Measurements from ENCODE around the gene ATXN2.
A peak's percentile ranks its signal among the peaks of the same experiment; 100 is the strongest.

The ATXN2 gene

GRCh38 chr12:111413442-111414086, 185.6 kb downstream of the ATXN2 start:
- Histone ChIP-seq H2AFZ (ENCODE audit: low read depth, low read length) (no peak overlapping the region), H3K4me1 (ENCODE audit: control insufficient read depth, insufficient read depth, low read depth, low read length) (peaks cover 58% of the 10 kb centered on the region), H3K9ac (ENCODE audit: low read length) (peak overlapping the region; percentile 14), H3K27me3 (ENCODE audit: control insufficient read depth in 1 of 2, insufficient read depth in 1 of 2, low read length in 2 of 2) (no peaks in the 10 kb centered on the region), H3K14ac (ENCODE audit: low read length in 2 of 2) (no peak overlapping the region), H2BK5ac (ENCODE audit: low read depth, low read length, poor library complexity, severe bottlenecking) (no peak overlapping the region), H3K23ac (ENCODE audit: low read length in 2 of 2) (no peak overlapping the region), H3K27ac (ENCODE audit: low read length, poor library complexity, severe bottlenecking) (peak overlapping the region; percentile 94), H3K36me3 (ENCODE audit: control insufficient read depth in 1 of 2, insufficient read depth in 2 of 2, low read depth in 1 of 2, low read length in 2 of 2) (peaks cover 9 to 27% of the 10 kb centered on the region in 2 experiments), H2AK5ac (ENCODE audit: low read length, severe bottlenecking) (peak overlapping the region; percentile 29), H3K4ac (ENCODE audit: low read depth in 1 of 2, low read length in 2 of 2) (peak overlapping the region in 1 of 2 experiments; percentile 42), H4K8ac (ENCODE audit: low read length) (no peak overlapping the region), H3K4me2 (ENCODE audit: low read length, poor library complexity, severe bottlenecking) (no peak overlapping the region), H4K91ac (ENCODE audit: low read length) (peak overlapping the region; percentile 15), H3K9me3 (ENCODE audit: control insufficient read depth, low read length) (no peaks in the 10 kb centered on the region), H3K4me3 (ENCODE audit: insufficient read depth in 1 of 2, low read depth in 1 of 2, low read length in 2 of 2) (no peak overlapping the region), H2BK15ac (ENCODE audit: low read depth, poor library complexity, severe bottlenecking) (no peak overlapping the region), H3K18ac (ENCODE audit: low read depth in 1 of 2, low read length in 2 of 2) (peak overlapping the region; percentile 29 to 40), H2BK120ac (ENCODE audit: low read depth, low read length) (peak overlapping the region; percentile 36), H2BK12ac (ENCODE audit: low read length in 2 of 2) (peak overlapping the region in 1 of 2 experiments; percentile 21), H3K79me1 (replicated peaks; ENCODE audit: low read length, poor library complexity, severe bottlenecking) (no peaks in the 10 kb centered on the region)
- 39% methylated on average over 10 of the region's 12 CpGs for WGBS
- DNase-seq: peak; percentile 94

GRCh38 chr12:111412830-111413441, 186.2 kb downstream of the ATXN2 start:
- Histone ChIP-seq H2BK15ac (ENCODE audit: low read depth, poor library complexity, severe bottlenecking) (no peak overlapping the region), H3K4me3 (ENCODE audit: insufficient read depth in 1 of 2, low read depth in 1 of 2, low read length in 2 of 2) (no peak overlapping the region), H3K9ac (ENCODE audit: low read length) (no peak overlapping the region), H4K91ac (ENCODE audit: low read length) (no peak overlapping the region), H4K8ac (ENCODE audit: low read length) (peak overlapping the region; percentile 66), H2AK5ac (ENCODE audit: low read length, severe bottlenecking) (peak overlapping the region; percentile 78), H3K27me3 (ENCODE audit: control insufficient read depth in 1 of 2, insufficient read depth in 1 of 2, low read length in 2 of 2) (no peaks in the 10 kb centered on the region), H3K27ac (ENCODE audit: low read length, poor library complexity, severe bottlenecking) (peak overlapping the region; percentile 94), H3K4me1 (ENCODE audit: control insufficient read depth, insufficient read depth, low read depth, low read length) (peaks cover 59% of the 10 kb centered on the region), H2BK12ac (ENCODE audit: low read length in 2 of 2) (peak overlapping the region in 1 of 2 experiments; percentile 18), H3K4ac (ENCODE audit: low read depth in 1 of 2, low read length in 2 of 2) (peak overlapping the region; percentile 6 to 42), H3K18ac (ENCODE audit: low read depth in 1 of 2, low read length in 2 of 2) (peak overlapping the region; percentile 40 to 83), H3K23ac (ENCODE audit: low read length in 2 of 2) (no peak overlapping the region), H3K14ac (ENCODE audit: low read length in 2 of 2) (no peak overlapping the region), H2BK120ac (ENCODE audit: low read depth, low read length) (peak overlapping the region; percentile 50), H3K9me3 (ENCODE audit: control insufficient read depth, low read length) (no peaks in the 10 kb centered on the region), H2AFZ (ENCODE audit: low read depth, low read length) (no peak overlapping the region), H3K79me1 (replicated peaks; ENCODE audit: low read length, poor library complexity, severe bottlenecking) (no peaks in the 10 kb centered on the region), H3K4me2 (ENCODE audit: low read length, poor library complexity, severe bottlenecking) (no peak overlapping the region), H3K36me3 (ENCODE audit: control insufficient read depth in 1 of 2, insufficient read depth in 2 of 2, low read depth in 1 of 2, low read length in 2 of 2) (peaks cover 9 to 23% of the 10 kb centered on the region in 2 experiments), H2BK5ac (ENCODE audit: low read depth, low read length, poor library complexity, severe bottlenecking) (peak overlapping the region; percentile 45)
- DNase-seq: no peak
- WGBS: 50% methylated on average over 6 of the region's 6 CpGs

- peak; percentile 61 for DNase-seq
- Histone ChIP-seq H3K18ac (ENCODE audit: low read depth in 1 of 2, low read length in 2 of 2) (peak overlapping the region; percentile 83 to 84), H3K14ac (ENCODE audit: low read length in 2 of 2) (peak overlapping the region; percentile 67 to 86), H2AK5ac (ENCODE audit: low read length, severe bottlenecking) (peak overlapping the region; percentile 84), H3K4me1 (ENCODE audit: control insufficient read depth, insufficient read depth, low read depth, low read length) (peaks cover 61% of the 10 kb centered on the region), H2AFZ (ENCODE audit: low read depth, low read length) (no peak overlapping the region), H3K4me2 (ENCODE audit: low read length, poor library complexity, severe bottlenecking) (peak overlapping the region; percentile 18), H2BK15ac (ENCODE audit: low read depth, poor library complexity, severe bottlenecking) (peak overlapping the region; percentile 96), H4K91ac (ENCODE audit: low read length) (peak overlapping the region; percentile 90), H3K23ac (ENCODE audit: low read length in 2 of 2) (peak overlapping the region in 1 of 2 experiments; percentile 31), H3K4ac (ENCODE audit: low read depth in 1 of 2, low read length in 2 of 2) (peak overlapping the region; percentile 90 to 94), H4K8ac (ENCODE audit: low read length) (peak overlapping the region; percentile 89), H3K9me3 (ENCODE audit: control insufficient read depth, low read length) (no peaks in the 10 kb centered on the region), H2BK5ac (ENCODE audit: low read depth, low read length, poor library complexity, severe bottlenecking) (peak overlapping the region; percentile 26), H2BK120ac (ENCODE audit: low read depth, low read length) (peak overlapping the region; percentile 78), H2BK12ac (ENCODE audit: low read length in 2 of 2) (peak overlapping the region; percentile 53 to 88), H3K4me3 (ENCODE audit: insufficient read depth in 1 of 2, low read depth in 1 of 2, low read length in 2 of 2) (no peak overlapping the region), H3K27me3 (ENCODE audit: control insufficient read depth in 1 of 2, insufficient read depth in 1 of 2, low read length in 2 of 2) (no peaks in the 10 kb centered on the region), H3K79me1 (replicated peaks; ENCODE audit: low read length, poor library complexity, severe bottlenecking) (no peaks in the 10 kb centered on the region), H3K36me3 (ENCODE audit: control insufficient read depth in 1 of 2, insufficient read depth in 2 of 2, low read depth in 1 of 2, low read length in 2 of 2) (peaks cover 9 to 21% of the 10 kb centered on the region in 2 experiments), H3K9ac (ENCODE audit: low read length) (peak overlapping the region; percentile 35), H3K27ac (ENCODE audit: low read length, poor library complexity, severe bottlenecking) (peak overlapping the region; percentile 94)
- 27% methylated on average over 15 of the region's 15 CpGs for WGBS
Measured at GRCh38 chr12:111412007-111412829, 186.9 kb downstream of the ATXN2 start.

Measured in mesenchymal stem cell (in vitro differentiated cells and primary cell).